Myocyte (in vitro differentiated cells): ENCODE measurements around the gene TNS3. TPM values are rescaled to one million over a fixed set of nuclear protein-coding genes. Genes with fewer than 3 reads are reported as not detected.
A peak's percentile ranks its signal among the peaks of the same experiment; 100 is the strongest.

Source experiments
- DNase-seq: peaks from one replicate; pipeline ENCODE4 v3.0.0-alpha.2; 2012; ENCODE audit warnings: low read depth
- total RNA-seq: library from RNA; depleted of rRNA; stranded (reverse); fragments of >200 nt; gene quantifications from 2 replicates; pipeline ENCODE4 v1.2.3, GENCODE V29; 2014

TNS3 gene
- total RNA-seq, 1 donor from 2014 or later, result 241 TPM

- no peak for DNase-seq
Observed at GRCh38 chr7:47438411-47439029, 143.4 kb downstream of the TNS3 start.

GRCh38 chr7:47435889-47436312, 146.0 kb downstream of the TNS3 start:
- peak; percentile 85 for DNase-seq

- DNase-seq, result no peak
Observed at GRCh38 chr7:47433564-47433895, 148.4 kb downstream of the TNS3 start.

GRCh38 chr7:47432671-47433563, 149.0 kb downstream of the TNS3 start:
- DNase-seq, result no peak

GRCh38 chr7:47430422-47430821, 151.5 kb downstream of the TNS3 start:
- no peak for DNase-seq

GRCh38 chr7:47428768-47429472, 153.0 kb downstream of the TNS3 start:
- DNase-seq, result peak; percentile 71

- DNase-seq, result peak; percentile 77
Observed at GRCh38 chr7:47428052-47428767, 153.7 kb downstream of the TNS3 start.

- DNase-seq, result no peak
Observed at GRCh38 chr7:47427051-47427643, 154.8 kb downstream of the TNS3 start.

- DNase-seq, result no peak
Observed at GRCh38 chr7:47424523-47424922, 157.4 kb downstream of the TNS3 start.

GRCh38 chr7:47423196-47423595, 158.7 kb downstream of the TNS3 start:
- DNase-seq, result no peak

- DNase-seq, result peak; percentile 66
Observed at GRCh38 chr7:47422611-47423010, 159.3 kb downstream of the TNS3 start.

GRCh38 chr7:47421456-47421855, 160.5 kb downstream of the TNS3 start:
- no peak for DNase-seq

GRCh38 chr7:47420122-47420780, 161.7 kb downstream of the TNS3 start:
- DNase-seq, result no peak

GRCh38 chr7:47419471-47419870, 162.4 kb downstream of the TNS3 start:
- DNase-seq, result no peak

- DNase-seq, result peak; percentile 89
Observed at GRCh38 chr7:47418601-47419309, 163.2 kb downstream of the TNS3 start.

GRCh38 chr7:47416492-47417480, 165.1 kb downstream of the TNS3 start:
- no peak for DNase-seq

GRCh38 chr7:47415318-47416212, 166.3 kb downstream of the TNS3 start:
- DNase-seq, result no peak
